HEK293T (cell line): Measurements from ENCODE around the gene RAB44.

Experiments used
- ARNT ChIP-seq: fragments of 450-650 bp; IDR thresholded peaks from 2 replicates; pipeline ENCODE4 v1.6.1; 2017; ENCODE audit warnings: mild to moderate bottlenecking
- BHLHE40 ChIP-seq: fragments of 450-650 bp; IDR thresholded peaks from 2 replicates; pipeline ENCODE4 v1.6.1; 2016; ENCODE audit warnings: mild to moderate bottlenecking, moderate library complexity, borderline replicate concordance
- CTBP1 ChIP-seq: fragments of 450-650 bp; IDR thresholded peaks from 2 replicates; pipeline ENCODE4 v1.6.1; 2016; ENCODE audit warnings: borderline replicate concordance
- FOXA1 ChIP-seq: fragments of 450-650 bp; IDR thresholded peaks from 2 replicates; pipeline ENCODE4 v1.6.1; 2016; ENCODE audit warnings: mild to moderate bottlenecking
- FOXK2 ChIP-seq: fragments of 450-650 bp; IDR thresholded peaks from 2 replicates; pipeline ENCODE4 v1.6.1; 2016; ENCODE audit warnings: mild to moderate bottlenecking
- FOXM1 ChIP-seq: fragments of 450-650 bp; IDR thresholded peaks from 2 replicates; pipeline ENCODE4 v1.6.1; 2017; ENCODE audit warnings: mild to moderate bottlenecking, borderline replicate concordance
- HDGF ChIP-seq: fragments of 450-650 bp; IDR thresholded peaks from 2 replicates; pipeline ENCODE4 v1.6.1; 2017; ENCODE audit warnings: antibody characterized with exemption, borderline replicate concordance
- L3MBTL2 ChIP-seq: fragments of 450-650 bp; conservative IDR thresholded peaks from 2 replicates; pipeline ENCODE4 v1.6.1; 2016; ENCODE audit warnings: mild to moderate bottlenecking
- LEF1 ChIP-seq: fragments of 450-650 bp; IDR thresholded peaks from 2 replicates; pipeline ENCODE4 v1.6.1; 2017; ENCODE audit warnings: mild to moderate bottlenecking, borderline replicate concordance
- NFRKB ChIP-seq: fragments of 450-650 bp; IDR thresholded peaks from 2 replicates; pipeline ENCODE4 v1.6.1; 2016; ENCODE audit warnings: mild to moderate bottlenecking, moderate library complexity
- SP1 ChIP-seq: fragments of 450-650 bp; IDR thresholded peaks from 2 replicates; pipeline ENCODE4 v1.6.1; 2017
- SUZ12 ChIP-seq: fragments of 450-650 bp; IDR thresholded peaks from 2 replicates; pipeline ENCODE4 v1.6.1; 2016; ENCODE audit warnings: mild to moderate bottlenecking
- TARDBP ChIP-seq: fragments of 450-650 bp; IDR thresholded peaks from 2 replicates; pipeline ENCODE4 v1.6.1; 2016

GRCh38 chr6:36765190-36765589 is 67.6 kb downstream of the RAB44 start:
- TF ChIP-seq TARDBP (no peak), SP1 (no peak), SUZ12 (no peak), FOXK2 (no peak), FOXM1 (no peak), BHLHE40 (no peak), L3MBTL2 (no peak), FOXA1 (no peak), HDGF (no peak), ARNT (no peak), NFRKB (no peak), CTBP1 (no peak), LEF1 (no peak)
